Activated T-cell treated with anti-CD3 and anti-CD28 coated beads, Interleukin-2, amount 50 U/mL, for 72 hours (primary cell): ENCODE measurements around the gene COG2. TPM values are rescaled to one million over a fixed set of nuclear protein-coding genes. Genes with fewer than 3 reads are reported as not detected.
A peak's percentile ranks its signal among the peaks of the same experiment; 100 is the strongest.
"Not testable (repeated sequence)": the region's sequence is repeated elsewhere in the genome, so short reads cannot be mapped to it uniquely, and the experiment has no call there.

Experiments used
- ATAC-seq, 2 donors: fragments of 150-1000 bp; cut with Tn5 transposase; replicated peaks in 1 of 2; 2 replicates each; pipeline ENCODE4 v1.10.0; 2021; ENCODE audit warnings: moderate library complexity in 2 of 2, mild to moderate bottlenecking in 1 of 2
- DNase-seq, 2 donors: peaks; one replicate each; pipeline ENCODE4 v3.0.0; 2021 to 2022; ENCODE audit warnings: mixed read lengths in 1 of 2
- H3K27ac Mint-ChIP-seq: one replicate; pipeline ENCODE4 v1.8.0; 2022; ENCODE audit warnings: mild to moderate bottlenecking, moderate library complexity, mixed read lengths
- H3K27me3 Mint-ChIP-seq: one replicate; pipeline ENCODE4 v1.8.0; 2022; ENCODE audit warnings: low read depth, mixed read lengths
- H3K36me3 Mint-ChIP-seq, 2 donors: one replicate each; pipeline ENCODE4 v1.8.0; 2022; ENCODE audit warnings: mixed read lengths in 2 of 2, mild to moderate bottlenecking in 1 of 2; ENCODE audit not compliant: insufficient read depth in 2 of 2
- H3K4me1 Mint-ChIP-seq: one replicate; pipeline ENCODE4 v1.8.0; 2022; ENCODE audit warnings: low read depth, mixed read lengths
- H3K4me3 Mint-ChIP-seq, 2 donors: one replicate each; pipeline ENCODE4 v1.8.0; 2022; ENCODE audit warnings: mild to moderate bottlenecking in 2 of 2, mixed read lengths in 2 of 2, moderate library complexity in 2 of 2
- H3K9me3 Mint-ChIP-seq, 2 donors: one replicate each; pipeline ENCODE4 v1.8.0; 2022; ENCODE audit warnings: mixed read lengths in 2 of 2
- total RNA-seq, 2 donors: library from RNA; stranded (reverse); gene quantifications; one replicate each; pipeline ENCODE4 v1.2.3, GENCODE V29; 2022

The COG2 gene
- total RNA-seq, 2 donors from 2014 or later = 32.6 to 34.0 TPM

DNA sequence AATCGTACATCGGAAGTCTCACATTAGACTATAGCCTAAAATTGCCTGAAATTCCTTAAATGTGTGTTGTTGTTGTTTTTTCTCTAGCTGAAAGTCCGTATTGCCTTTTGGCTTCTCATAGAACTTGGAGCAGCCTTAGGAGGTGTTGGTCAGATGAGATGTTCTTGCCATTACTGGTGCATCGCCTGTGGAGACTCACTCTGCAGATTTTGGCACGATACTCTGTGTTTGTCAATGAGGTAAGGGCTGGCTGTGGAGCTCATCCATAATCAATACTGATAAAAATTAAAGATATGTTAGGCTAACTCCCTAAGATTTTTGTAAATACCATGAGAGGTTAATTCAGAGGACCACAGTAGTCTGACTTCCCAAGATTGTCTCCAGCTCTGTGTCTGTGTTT lies 42.7 kb downstream of the COG2 start:
- DNase-seq (no peak), ATAC-seq (no peak)
- Mint-ChIP-seq H3K9me3 (no peaks in the 10 kb centered on the region), H3K36me3 (peaks cover 0 to 13% of the 10 kb centered on the region in 2 donors), H3K4me1 (no peaks in the 10 kb centered on the region), H3K27ac (no peak overlapping the region), H3K4me3 (no peak overlapping the region), H3K27me3 (no peaks in the 10 kb centered on the region)

DNA sequence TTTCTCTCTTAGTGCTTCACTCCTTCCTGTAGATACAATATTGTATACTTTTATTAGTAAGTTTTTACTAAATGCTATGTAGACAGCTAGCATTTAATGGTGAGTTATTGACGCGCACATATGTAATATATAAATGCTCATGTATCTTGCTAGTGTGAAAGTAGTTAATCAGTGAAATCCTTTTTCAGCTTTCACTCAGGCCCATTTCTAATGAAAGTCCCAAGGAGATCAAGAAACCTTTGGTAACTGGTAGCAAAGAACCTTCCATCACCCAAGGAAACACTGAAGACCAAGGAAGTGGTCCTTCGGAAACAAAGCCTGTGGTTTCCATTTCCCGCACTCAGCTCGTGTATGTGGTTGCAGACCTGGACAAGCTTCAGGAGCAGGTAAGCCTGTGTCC lies 44.5 kb downstream of the COG2 start:
- Mint-ChIP-seq H3K36me3 (peaks cover 0 to 15% of the 10 kb centered on the region in 2 donors), H3K4me3 (no peak overlapping the region), H3K27ac (peak overlapping the region; percentile 54), H3K27me3 (no peaks in the 10 kb centered on the region), H3K9me3 (no peaks in the 10 kb centered on the region), H3K4me1 (no peaks in the 10 kb centered on the region)
- DNase-seq = no peak
- ATAC-seq = no peak

DNA sequence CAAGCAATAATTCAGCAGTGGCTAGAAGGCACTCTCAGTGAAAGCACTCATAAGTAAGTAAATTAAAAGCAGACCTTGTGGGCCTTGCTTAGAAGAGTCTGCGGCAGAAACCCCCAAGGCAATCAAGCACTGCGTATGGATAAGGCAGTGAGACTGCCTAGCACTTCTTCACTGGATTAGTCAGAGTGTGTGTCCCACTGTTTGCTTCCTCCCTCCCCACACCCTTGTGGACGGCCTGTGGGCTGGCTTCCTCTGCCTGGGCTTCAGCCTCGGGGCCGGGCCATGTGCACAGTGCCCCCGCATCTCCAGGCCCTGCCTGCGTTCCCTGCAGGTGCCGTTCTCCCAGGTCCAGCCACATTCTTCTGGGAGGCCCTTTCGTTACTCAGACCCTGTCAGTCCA lies 47.8 kb downstream of the COG2 start:
- ATAC-seq (no peak), DNase-seq (no peak)
- Mint-ChIP-seq H3K27ac (no peak overlapping the region), H3K9me3 (no peaks in the 10 kb centered on the region), H3K36me3 (peaks cover 0 to 16% of the 10 kb centered on the region in 2 donors), H3K4me3 (no peak overlapping the region), H3K4me1 (no peaks in the 10 kb centered on the region), H3K27me3 (no peaks in the 10 kb centered on the region)

DNA sequence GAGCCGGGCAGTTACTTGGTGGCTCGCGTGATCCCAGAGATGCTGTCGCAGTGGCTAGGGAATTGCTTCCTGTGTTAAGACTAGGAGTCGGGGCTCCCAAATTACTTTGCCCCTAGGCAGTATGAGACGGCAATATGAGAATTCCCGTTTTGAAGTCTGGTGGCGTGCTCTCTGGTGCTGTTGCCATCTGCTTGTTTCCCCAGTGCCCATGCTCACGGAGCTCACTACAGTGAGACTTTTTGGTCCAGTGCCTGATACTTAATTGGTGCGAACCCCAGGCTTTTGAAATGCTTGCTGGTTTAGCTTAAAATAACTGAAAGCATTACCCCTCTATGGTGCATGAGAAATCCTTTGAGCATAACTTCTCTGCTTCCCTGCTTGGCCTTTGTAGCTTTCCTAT lies 49.3 kb downstream of the COG2 start:
- Mint-ChIP-seq H3K27me3 (no peaks in the 10 kb centered on the region), H3K4me3 (no peak overlapping the region), H3K4me1 (no peaks in the 10 kb centered on the region), H3K36me3 (peaks cover 0 to 14% of the 10 kb centered on the region in 2 donors), H3K9me3 (no peaks in the 10 kb centered on the region), H3K27ac (no peak overlapping the region)
- no peak for ATAC-seq
- DNase-seq = no peak

DNA sequence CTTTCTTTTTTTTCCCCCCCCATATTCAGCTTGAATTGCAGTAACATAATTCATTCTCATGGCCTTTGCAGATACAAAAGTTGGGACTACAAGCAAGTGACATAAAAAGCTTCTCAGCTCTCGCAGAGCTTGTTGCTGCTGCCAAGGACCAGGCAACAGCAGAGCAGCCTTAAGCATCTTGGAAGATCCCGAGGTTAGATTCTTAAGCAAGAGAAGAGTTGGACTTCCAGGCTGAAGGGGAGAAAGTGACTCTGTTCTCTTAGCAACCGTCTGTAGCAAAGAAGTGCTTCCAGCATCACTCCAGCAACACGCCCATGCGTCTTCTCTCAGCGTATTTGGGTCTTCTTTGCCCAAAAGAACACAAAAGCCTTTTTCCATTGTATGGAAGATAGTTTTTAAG lies 50.9 kb downstream of the COG2 start:
- no peaks in the 10 kb centered on the region for H3K27me3 Mint-ChIP-seq
- no peaks in the 10 kb centered on the region for H3K9me3 Mint-ChIP-seq
- no peak overlapping the region for H3K4me3 Mint-ChIP-seq
- DNase-seq = no peak
- ATAC-seq = no peak
- peaks cover 0 to 10% of the 10 kb centered on the region in 2 donors for H3K36me3 Mint-ChIP-seq
- H3K27ac Mint-ChIP-seq = no peak overlapping the region
- no peaks in the 10 kb centered on the region for H3K4me1 Mint-ChIP-seq

DNA sequence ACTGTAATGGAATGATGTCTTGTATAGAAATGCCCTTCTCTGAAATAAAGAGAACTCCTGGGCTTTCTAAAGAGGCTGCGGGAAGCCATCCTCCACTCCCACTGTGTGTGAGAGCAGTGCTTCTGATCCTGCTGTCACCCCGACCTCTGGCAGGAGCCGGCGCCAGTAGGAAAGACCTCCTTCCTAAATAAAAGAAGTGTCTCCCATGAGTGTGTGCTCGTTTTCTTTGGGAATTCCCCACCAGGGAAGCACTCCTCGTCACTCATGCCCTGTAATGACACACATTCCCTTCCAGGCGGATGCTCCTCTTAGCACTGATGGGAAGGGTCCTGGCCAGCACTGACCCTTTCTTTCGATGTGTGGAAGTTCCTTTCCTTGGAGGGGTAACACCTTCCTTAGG lies 51.5 kb downstream of the COG2 start:
- Mint-ChIP-seq H3K27ac (no peak overlapping the region), H3K27me3 (no peaks in the 10 kb centered on the region), H3K9me3 (no peaks in the 10 kb centered on the region), H3K4me3 (no peak overlapping the region), H3K36me3 (peaks cover 0 to 8% of the 10 kb centered on the region in 2 donors), H3K4me1 (no peaks in the 10 kb centered on the region)
- no peak for ATAC-seq
- DNase-seq = no peak

DNA sequence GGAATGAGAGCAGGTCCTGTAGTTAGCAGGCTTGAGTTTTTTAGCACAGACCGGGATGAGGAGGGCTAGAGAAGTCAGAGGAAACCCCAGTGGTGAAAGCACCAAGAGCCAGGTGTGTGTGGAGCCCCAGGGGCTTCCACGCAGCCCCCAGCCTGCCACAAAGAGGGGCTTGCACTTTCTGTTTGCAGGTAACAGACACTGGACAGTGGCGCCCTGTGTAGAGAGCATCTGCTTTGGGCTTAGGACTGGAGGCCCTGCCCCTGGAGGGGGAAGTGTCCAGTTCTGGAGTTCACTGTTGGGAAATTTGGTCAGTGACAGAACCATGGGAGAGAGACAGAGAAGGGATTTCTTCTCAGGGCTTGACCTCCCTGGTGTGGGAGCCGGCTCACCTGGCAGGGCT lies 52.2 kb downstream of the COG2 start:
- H3K4me1 Mint-ChIP-seq = no peaks in the 10 kb centered on the region
- H3K27ac Mint-ChIP-seq = no peak overlapping the region

DNA sequence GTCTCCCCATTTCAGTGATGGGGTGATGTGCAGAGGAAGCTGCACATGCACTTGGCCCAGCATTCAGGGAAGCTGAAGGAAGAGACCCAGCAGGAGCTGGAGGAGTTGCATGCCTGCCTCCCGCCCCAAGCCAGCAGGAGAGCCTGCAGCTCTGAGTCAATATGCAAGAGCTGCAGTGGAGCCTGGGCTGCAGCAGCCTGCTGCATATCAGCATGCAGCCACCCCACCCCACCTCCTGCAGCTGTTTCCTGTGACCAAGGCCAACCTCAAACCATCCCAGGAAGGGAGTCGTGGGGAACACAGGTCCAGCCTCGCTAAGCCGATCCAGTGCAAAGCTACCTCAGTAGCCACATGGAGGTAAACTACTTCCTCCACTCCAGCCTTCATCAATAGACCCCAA lies 52.7 kb downstream of the COG2 start:
- no peaks in the 10 kb centered on the region for H3K4me1 Mint-ChIP-seq
- ATAC-seq = no peak
- H3K27me3 Mint-ChIP-seq = no peaks in the 10 kb centered on the region
- DNase-seq = no peak
- no peak overlapping the region for H3K4me3 Mint-ChIP-seq
- H3K9me3 Mint-ChIP-seq = no peaks in the 10 kb centered on the region
- H3K36me3 Mint-ChIP-seq = peaks cover 0 to 8% of the 10 kb centered on the region in 2 donors
- H3K27ac Mint-ChIP-seq = no peak overlapping the region

More for the DNA sequence above, 52.2 kb downstream of the COG2 start:
- ATAC-seq = no peak
- DNase-seq = no peak
- Mint-ChIP-seq H3K4me3 (no peak overlapping the region), H3K9me3 (no peaks in the 10 kb centered on the region), H3K27me3 (no peaks in the 10 kb centered on the region), H3K36me3 (peaks cover 0 to 8% of the 10 kb centered on the region in 2 donors)

DNA sequence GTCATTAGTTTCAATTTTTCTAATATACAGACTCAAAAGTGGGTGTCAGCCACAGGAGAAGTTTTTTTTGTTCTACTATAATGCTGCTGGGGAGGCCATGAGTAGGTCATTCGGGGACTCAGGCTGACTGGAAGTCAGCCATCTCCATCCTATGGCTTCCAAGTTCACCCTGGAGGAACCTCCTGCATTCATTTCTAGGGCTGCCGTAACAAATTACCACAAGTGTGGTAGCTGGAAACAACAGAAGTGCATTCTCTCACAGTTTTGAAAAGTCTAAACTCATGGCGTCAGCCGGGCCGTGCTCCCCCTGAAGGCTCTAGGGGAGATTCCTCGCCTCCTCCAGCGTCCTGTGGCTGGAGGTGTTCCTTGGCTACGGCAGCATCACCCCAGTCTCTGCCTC lies 53.9 kb downstream of the COG2 start:
- no peak overlapping the region for H3K27ac Mint-ChIP-seq
- no peak for ATAC-seq
- DNase-seq = no peak
- peaks cover 0 to 6% of the 10 kb centered on the region in 2 donors for H3K36me3 Mint-ChIP-seq
- no peaks in the 10 kb centered on the region for H3K9me3 Mint-ChIP-seq
- no peak overlapping the region for H3K4me3 Mint-ChIP-seq
- H3K4me1 Mint-ChIP-seq = no peaks in the 10 kb centered on the region
- no peaks in the 10 kb centered on the region for H3K27me3 Mint-ChIP-seq

DNA sequence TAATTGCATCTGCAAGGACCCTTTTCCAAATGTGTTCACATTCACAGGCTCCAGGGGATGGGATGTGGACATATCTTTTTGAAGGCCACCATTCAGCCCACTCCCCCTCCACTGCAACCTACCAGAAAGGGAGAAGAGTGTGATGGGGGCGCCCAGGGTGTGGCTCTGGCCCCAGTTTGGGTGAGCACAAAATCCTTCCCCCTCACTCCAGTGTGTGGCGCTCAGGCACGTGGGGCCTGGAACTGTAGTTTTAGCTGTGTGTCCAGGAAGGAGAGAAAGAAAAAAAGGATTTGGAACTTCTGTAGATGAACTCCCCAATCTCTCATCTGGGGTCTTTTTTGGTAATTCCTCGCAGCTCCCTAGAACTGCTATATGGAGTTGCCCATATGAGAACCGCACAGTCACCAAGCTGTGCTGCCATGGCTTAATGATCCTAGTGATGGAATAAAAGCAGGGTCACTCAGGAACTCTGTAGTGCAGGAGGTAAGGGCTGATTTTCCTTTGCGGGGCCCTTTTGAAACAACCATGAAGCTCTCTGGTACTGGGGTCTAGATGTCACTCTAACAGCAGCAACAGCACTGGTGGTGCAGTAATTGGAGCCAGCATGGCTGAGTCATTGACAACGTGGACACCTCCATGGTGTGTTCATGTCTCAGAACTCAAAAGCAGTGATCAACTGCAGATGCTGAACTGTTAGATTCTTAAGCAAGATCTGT lies 54.6 kb downstream of the COG2 start:
- DNase-seq = no peak
- H3K4me1 Mint-ChIP-seq = no peaks in the 10 kb centered on the region
- no peak for ATAC-seq
- peaks cover 0 to 5% of the 10 kb centered on the region in 2 donors for H3K36me3 Mint-ChIP-seq
- no peaks in the 10 kb centered on the region for H3K9me3 Mint-ChIP-seq
- H3K27ac Mint-ChIP-seq = no peak overlapping the region
- H3K27me3 Mint-ChIP-seq = no peaks in the 10 kb centered on the region
- H3K4me3 Mint-ChIP-seq = no peak overlapping the region

DNA sequence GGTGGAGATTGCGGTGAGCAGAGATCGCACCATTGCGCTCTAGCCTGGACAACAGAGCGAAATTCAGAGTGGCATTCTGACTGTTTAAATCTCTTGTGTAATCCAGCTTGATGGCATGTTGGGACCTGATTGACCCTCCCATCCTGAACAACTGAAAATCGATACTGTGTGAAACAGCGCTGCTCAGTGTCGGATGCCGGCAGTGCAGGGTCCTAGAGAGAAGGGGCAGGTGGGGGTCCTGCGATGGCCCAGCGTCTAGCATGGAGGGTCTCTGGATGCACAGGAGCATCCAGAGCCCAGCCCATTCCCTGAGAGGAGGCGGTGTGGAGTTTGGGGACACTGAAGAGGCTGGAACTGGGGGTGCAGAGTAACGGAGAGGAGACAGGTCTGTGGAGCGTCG lies 55.8 kb downstream of the COG2 start:
- Mint-ChIP-seq H3K9me3 (no peaks in the 10 kb centered on the region), H3K4me3 (no peak overlapping the region), H3K4me1 (no peaks in the 10 kb centered on the region), H3K27me3 (no peaks in the 10 kb centered on the region), H3K36me3 (no peaks in the 10 kb centered on the region), H3K27ac (no peak overlapping the region)
- no peak for ATAC-seq
- DNase-seq = no peak

DNA sequence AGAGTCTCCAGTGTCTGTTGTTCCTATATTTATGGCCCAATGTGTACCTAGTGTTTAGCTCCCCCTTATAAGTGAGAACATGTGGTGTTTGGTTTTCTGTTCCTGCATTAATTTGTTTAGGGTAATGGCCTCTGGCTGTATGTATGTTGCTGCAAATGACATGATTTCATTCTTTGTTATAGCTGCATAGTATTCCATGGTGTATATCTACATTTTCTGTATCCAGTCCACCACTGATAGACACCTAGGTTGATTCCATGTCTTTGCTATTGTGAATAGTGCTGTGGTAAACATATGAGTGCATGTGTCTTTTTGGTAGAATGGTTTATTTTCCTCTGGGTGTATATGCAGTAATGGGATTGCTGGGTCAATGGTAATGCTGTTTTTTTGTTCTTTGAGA lies 56.7 kb downstream of the COG2 start:
- H3K9me3 Mint-ChIP-seq, H3K27me3 Mint-ChIP-seq, H3K4me1 Mint-ChIP-seq, H3K36me3 Mint-ChIP-seq, DNase-seq, ATAC-seq, H3K27ac Mint-ChIP-seq, H3K4me3 Mint-ChIP-seq: not testable (repeated sequence)

DNA sequence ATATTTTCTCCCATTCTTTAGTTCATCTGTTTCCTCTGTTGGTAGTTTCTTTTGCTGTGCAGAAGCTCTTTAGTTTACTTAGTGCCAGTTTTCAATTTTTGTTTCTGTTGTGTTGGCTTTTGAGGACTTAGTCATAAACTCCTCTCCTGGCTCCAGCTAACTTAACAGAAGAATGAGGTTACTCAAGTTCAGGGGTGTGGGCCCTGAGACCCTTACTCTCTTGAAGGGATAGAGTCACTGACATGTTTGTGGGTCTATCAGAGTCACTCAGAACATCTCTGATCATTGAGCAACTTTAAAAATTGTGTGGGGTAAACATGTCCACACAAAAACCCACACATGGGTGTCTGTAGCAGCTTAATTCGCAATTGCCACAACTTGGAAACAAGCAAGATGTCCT lies 57.4 kb downstream of the COG2 start:
- Mint-ChIP-seq H3K27ac (no peak overlapping the region), H3K4me3 (no peak overlapping the region)

DNA sequence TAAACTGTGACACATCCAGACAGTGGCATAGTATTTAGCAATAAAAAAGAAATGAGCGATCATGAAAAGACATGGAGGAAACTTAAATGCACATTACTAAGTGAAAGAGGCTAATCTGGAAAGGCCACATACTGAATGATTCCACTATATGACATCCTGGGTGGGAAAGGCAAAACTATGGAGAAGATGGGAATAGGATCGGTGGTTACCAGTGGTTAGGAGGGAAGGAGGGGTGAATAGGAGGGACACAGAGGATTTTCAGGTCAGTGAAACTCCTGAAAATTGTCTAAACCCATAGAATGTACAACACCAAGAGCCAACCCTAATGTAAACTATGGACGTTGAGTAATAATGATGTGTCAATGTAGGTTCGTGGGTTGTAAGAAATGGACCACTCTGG lies 57.9 kb downstream of the COG2 start:
- no peaks in the 10 kb centered on the region for H3K36me3 Mint-ChIP-seq
- no peak for ATAC-seq
- H3K9me3 Mint-ChIP-seq = no peaks in the 10 kb centered on the region
- H3K27me3 Mint-ChIP-seq = peaks cover 5% of the 10 kb centered on the region
- no peak overlapping the region for H3K27ac Mint-ChIP-seq
- no peak for DNase-seq
- H3K4me3 Mint-ChIP-seq = no peak overlapping the region
- H3K4me1 Mint-ChIP-seq = no peaks in the 10 kb centered on the region

More for the DNA sequence above, 57.4 kb downstream of the COG2 start:
- no peak for DNase-seq
- no peaks in the 10 kb centered on the region for H3K36me3 Mint-ChIP-seq
- no peaks in the 10 kb centered on the region for H3K9me3 Mint-ChIP-seq
- no peaks in the 10 kb centered on the region for H3K4me1 Mint-ChIP-seq
- H3K27me3 Mint-ChIP-seq = peaks cover 2% of the 10 kb centered on the region
- ATAC-seq = no peak
